Measurements from ENCODE around the gene DDX5. TPM values are rescaled to one million over a fixed set of nuclear protein-coding genes. Genes with fewer than 3 reads are reported as not detected.
A peak's percentile ranks its signal among the peaks of the same experiment; 100 is the strongest.

The DDX5 gene
- total and polyA plus RNA-seq, 2 of the 4 experiments (the other 2 are of a cell fraction), result 253 to 781 TPM

GRCh38 chr17:64540118-64540776 lies 34.2 kb upstream of the DDX5 start:
- Histone ChIP-seq H3K36me3 (ENCODE audit: control insufficient read depth, insufficient read depth, low read length) (peaks cover 48% of the 10 kb centered on the region), H2AK5ac (ENCODE audit: low read depth, low read length) (no peak overlapping the region), H3K4me3 (ENCODE audit: insufficient read depth, low read depth, low read length) (no peak overlapping the region), H3K18ac (ENCODE audit: low read depth, low read length) (no peak overlapping the region), H2BK15ac (ENCODE audit: low read depth, low read length) (no peak overlapping the region), H3K4ac (ENCODE audit: low read depth, low read length) (no peak overlapping the region), H3K4me1 (ENCODE audit: control insufficient read depth, insufficient read depth, low read length) (peaks cover 2% of the 10 kb centered on the region; the same call in 1 of the 2 replicates), H4K5ac (ENCODE audit: low read depth, low read length) (no peak overlapping the region), H3K27me3 (ENCODE audit: control insufficient read depth, insufficient read depth, low read length) (no peaks in the 10 kb centered on the region), H3K9me1 (ENCODE audit: insufficient read depth, low read length) (peaks cover 9% of the 10 kb centered on the region), H3K9me3 (ENCODE audit: control insufficient read depth, insufficient read depth, low read length) (no peaks in the 10 kb centered on the region), H2AFZ (replicated peaks; ENCODE audit: low read length, poor library complexity) (no peak overlapping the region), H4K91ac (ENCODE audit: insufficient read depth, low read depth, low read length) (no peak overlapping the region), H2BK20ac (ENCODE audit: low read depth, low read length) (no peak overlapping the region), H4K20me1 (ENCODE audit: insufficient read depth, low read length) (peaks cover 48% of the 10 kb centered on the region), H3K14ac (replicated peaks; ENCODE audit: low read depth, low read length) (no peak overlapping the region), H3K23ac (ENCODE audit: low read depth, low read length) (peak overlapping the region; percentile 2; the same call in 1 of the 2 replicates), H4K8ac (ENCODE audit: low read depth in 2 of 2, low read length in 2 of 2) (no peak overlapping the region), H2BK120ac (ENCODE audit: low read depth, low read length) (no peak overlapping the region), H3K4me2 (ENCODE audit: low read depth, low read length) (no peak overlapping the region), H3K27ac (ENCODE audit: insufficient read depth, low read length) (no peak overlapping the region), H3K9ac (ENCODE audit: low read depth, low read length) (no peak overlapping the region), H3K56ac (ENCODE audit: extremely low read depth, insufficient read depth, low read length) (no peak overlapping the region), H3K79me1 (ENCODE audit: low read depth in 1 of 2, low read length in 2 of 2) (peaks cover 20 to 64% of the 10 kb centered on the region in 2 experiments), H2AK9ac (replicated peaks; ENCODE audit: low read depth, low read length, poor library complexity) (no peak overlapping the region), H2BK5ac (ENCODE audit: low read depth, low read length, poor library complexity, severe bottlenecking) (peak overlapping the region; percentile 30)
- TF ChIP-seq CTCF (conservative IDR thresholded peaks at IDR 0.05; ENCODE audit: low read depth, low read length) (no peak), CEBPB (IDR thresholded peaks at IDR 0.05; ENCODE audit: low read depth, low read length) (no peak), RCOR1 (IDR thresholded peaks at IDR 0.05; ENCODE audit: insufficient replicate concordance, low read length) (no peak), USF2 (IDR thresholded peaks at IDR 0.05; ENCODE audit: low read depth, low read length) (no peak), MAZ (IDR thresholded peaks at IDR 0.05; ENCODE audit: borderline replicate concordance, low read depth, low read length) (no peak), MAFK (IDR thresholded peaks at IDR 0.05; ENCODE audit: low read depth, low read length) (no peak), ELK1 (IDR thresholded peaks at IDR 0.05; ENCODE audit: borderline replicate concordance, low read depth, low read length) (no peak), FOS (IDR thresholded peaks at IDR 0.05; ENCODE audit: low read depth, low read length) (no peak), MXI1 (IDR thresholded peaks at IDR 0.05; ENCODE audit: borderline replicate concordance, low read depth, low read length) (no peak), POLR2A (IDR thresholded peaks at IDR 0.05; ENCODE audit: low read depth, low read length) (no peak; the same call in 1 of the 2 replicates), NFE2L2 (IDR thresholded peaks at IDR 0.05; ENCODE audit: low read depth, low read length) (no peak), CHD1 (IDR thresholded peaks at IDR 0.05; ENCODE audit: low read depth, low read length) (no peak), RFX5 (IDR thresholded peaks at IDR 0.05; ENCODE audit: low read depth, low read length) (no peak), BHLHE40 (IDR thresholded peaks at IDR 0.05; ENCODE audit: low read depth, low read length) (no peak)
- in situ Hi-C loops (cut with MboI; ENCODE audit: low sequenced_read_pairs), result no loop called here
- ChIA-PET CTCF (no interaction called here), POLR2A (ENCODE audit: unreplicated experiment) (no interaction called here)
- WGBS, 2 experiments (ENCODE audit: extremely low coverage in 2 of 2, insufficient read length in 1 of 2), result no CpG with 5 or more reads among the region's 5 CpGs
- no peak for DNase-seq
- ATAC-seq (ENCODE audit: low read depth), result 0 out of 2 replicates have a peak, but pooled peaks have one; percentile 3
- BruUV-seq (replicated peaks), result no TSS peak
- intact Hi-C loops (cut with micrococcal nuclease), result no loop called here
- dilution Hi-C loops (cut with HindIII; ENCODE audit: low sequenced_read_pairs, unreplicated experiment), result no loop called here

Data from IMR-90 (cell line).